SU-DHL-6 (cell line): ENCODE data around the gene CSF1R.

Experiments
- H2AFZ ChIP-seq: fragments of 200-600 bp; sonication (generic); 2 replicates; pipeline ENCODE4 v1.6.1; 2014; ENCODE audit warnings: low read depth, mild to moderate bottlenecking, moderate library complexity, mixed read lengths, antibody characterized with exemption, low read length; ENCODE audit not compliant: severe bottlenecking
- H3F3A ChIP-seq: fragments of 200-600 bp; shearing (Covaris generic); 2 replicates; pipeline ENCODE4 v1.6.0; 2016; ENCODE audit warnings: antibody characterized with exemption, mild to moderate bottlenecking; ENCODE audit not compliant: insufficient read depth
- H3K27ac ChIP-seq: fragments of 200-600 bp; sonication (generic); 2 replicates; pipeline ENCODE4 v1.5.1; 2016; ENCODE audit warnings: low read depth, mild to moderate bottlenecking, low read length, moderate library complexity, mixed read lengths
- H3K27me3 ChIP-seq: fragments of 200-600 bp; sonication (generic), shearing (Covaris generic); 2 replicates; pipeline ENCODE4 v1.6.0; 2014; ENCODE audit warnings: mild to moderate bottlenecking, low read length
- H3K36me3 ChIP-seq: fragments of 200-600 bp; sonication (generic); 2 replicates; pipeline ENCODE4 v1.6.1; 2014; ENCODE audit warnings: mild to moderate bottlenecking, low read length, mixed read lengths
- H3K4me2 ChIP-seq: fragments of 300-600, 200-600 bp; shearing (Covaris generic), sonication (generic); 2 replicates; pipeline ENCODE4 v1.6.0; 2014; ENCODE audit warnings: low read length, low read depth, mild to moderate bottlenecking; ENCODE audit not compliant: poor library complexity, severe bottlenecking
- H3K4me3 ChIP-seq: fragments of 200-600 bp; sonication (generic); 2 replicates; pipeline ENCODE4 v1.5.1; 2014; ENCODE audit warnings: antibody characterized with exemption, low read length, mild to moderate bottlenecking, mixed read lengths; ENCODE audit not compliant: insufficient read depth, poor library complexity, severe bottlenecking
- H3K79me2 ChIP-seq: fragments of 200-600 bp; sonication (generic); 2 replicates; pipeline ENCODE4 v1.6.1; 2014; ENCODE audit warnings: mild to moderate bottlenecking, low read length, moderate library complexity; ENCODE audit not compliant: insufficient read depth
- H3K9ac ChIP-seq: fragments of 200-600 bp; sonication (generic); 2 replicates; pipeline ENCODE4 v1.7.0; 2014; ENCODE audit warnings: mild to moderate bottlenecking, low read length
- H3K9me2 ChIP-seq: fragments of 200-600 bp; sonication (generic); replicated peaks from 2 replicates; pipeline ENCODE4 v1.6.1; 2014; ENCODE audit warnings: low read length; ENCODE audit not compliant: insufficient read depth
- H3K9me3 ChIP-seq: fragments of 200-600 bp; sonication (generic); 2 replicates; pipeline ENCODE4 v1.6.1; 2014; ENCODE audit warnings: low read length, mixed read lengths; ENCODE audit not compliant: insufficient read depth
- H4K20me1 ChIP-seq: fragments of 200-600 bp; sonication (generic); 2 replicates; pipeline ENCODE4 v1.6.1; 2014; ENCODE audit warnings: low read depth, mild to moderate bottlenecking, antibody characterized with exemption, low read length, moderate library complexity, mixed read lengths
- EZH2phosphoT487 ChIP-seq: fragments of 200-600 bp; sonication (generic), shearing (Covaris generic); conservative IDR thresholded peaks from 2 replicates; pipeline ENCODE4 v1.6.1; 2018; ENCODE audit warnings: mild to moderate bottlenecking, antibody characterized with exemption, low read length, moderate library complexity, mixed read lengths
- TF ChIP-seq, protein P1 (sequence below): fragments of 200-600 bp; sonication (generic); IDR thresholded peaks from one replicate; pipeline ENCODE4 v1.5.1; 2017; ENCODE audit warnings: antibody characterized with exemption, mild to moderate bottlenecking, low read length, moderate library complexity; ENCODE audit not compliant: insufficient read depth, poor library complexity, severe bottlenecking

CSF1R gene

DNA sequence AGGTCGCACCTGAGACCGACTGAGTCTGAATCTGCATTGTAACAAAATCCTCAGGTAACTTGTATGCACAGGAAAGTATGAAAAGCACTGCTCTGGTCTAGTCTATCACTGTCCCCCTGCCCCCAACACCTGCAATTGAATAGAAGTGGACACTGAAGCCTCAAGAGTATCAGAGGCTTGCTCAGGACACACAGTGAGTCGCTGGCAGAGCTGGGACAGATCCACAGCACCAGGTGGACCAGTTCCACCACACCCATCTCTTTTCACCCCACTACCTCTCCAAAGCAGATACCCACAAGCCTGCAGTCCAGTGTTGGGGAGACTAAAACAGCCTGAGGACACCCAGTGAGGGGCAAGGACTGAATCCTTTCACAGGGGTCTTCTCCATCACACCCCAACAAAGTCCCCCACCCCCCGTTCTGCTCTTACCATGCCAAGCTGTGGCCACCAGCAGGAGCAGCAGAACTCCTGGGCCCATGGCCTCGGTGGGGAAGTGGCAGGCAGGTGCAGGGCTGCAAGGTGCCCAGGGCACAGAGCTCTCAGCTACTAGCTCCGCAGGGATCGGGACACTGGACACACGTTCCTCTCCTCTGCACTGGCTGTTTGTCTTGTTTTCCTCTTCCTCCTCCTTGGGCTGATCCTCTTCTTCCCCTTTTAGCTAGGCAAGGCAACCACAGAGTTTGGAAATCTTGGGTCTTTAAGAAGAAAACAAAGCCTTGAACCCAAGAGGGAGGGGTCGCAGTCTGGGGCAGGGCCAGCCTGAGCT is at the start of gene CSF1R:
Gene CSF1R (minus strand): TSS at position 605 of the 766 bp plus-strand sequence. CDS start 127 bp downstream, at position 478.
- no peak within 1 kb of the TSS for H3K4me3 ChIP-seq
- H3K27me3 ChIP-seq = no peaks in the 10 kb centered on the region
- no peak within 1 kb of the TSS for H3K4me2 ChIP-seq
- H4K20me1 ChIP-seq = no peaks in the 10 kb centered on the region
- H3K9ac ChIP-seq = no peak within 1 kb of the TSS
- H3F3A ChIP-seq = no peaks in the 10 kb centered on the region
- no peaks in the 10 kb centered on the region for H3K79me2 ChIP-seq
- no peak within 1 kb of the TSS for H2AFZ ChIP-seq
- no peak for TF ChIP-seq EZH2phosphoT487
- TF ChIP-seq, protein P1, sequence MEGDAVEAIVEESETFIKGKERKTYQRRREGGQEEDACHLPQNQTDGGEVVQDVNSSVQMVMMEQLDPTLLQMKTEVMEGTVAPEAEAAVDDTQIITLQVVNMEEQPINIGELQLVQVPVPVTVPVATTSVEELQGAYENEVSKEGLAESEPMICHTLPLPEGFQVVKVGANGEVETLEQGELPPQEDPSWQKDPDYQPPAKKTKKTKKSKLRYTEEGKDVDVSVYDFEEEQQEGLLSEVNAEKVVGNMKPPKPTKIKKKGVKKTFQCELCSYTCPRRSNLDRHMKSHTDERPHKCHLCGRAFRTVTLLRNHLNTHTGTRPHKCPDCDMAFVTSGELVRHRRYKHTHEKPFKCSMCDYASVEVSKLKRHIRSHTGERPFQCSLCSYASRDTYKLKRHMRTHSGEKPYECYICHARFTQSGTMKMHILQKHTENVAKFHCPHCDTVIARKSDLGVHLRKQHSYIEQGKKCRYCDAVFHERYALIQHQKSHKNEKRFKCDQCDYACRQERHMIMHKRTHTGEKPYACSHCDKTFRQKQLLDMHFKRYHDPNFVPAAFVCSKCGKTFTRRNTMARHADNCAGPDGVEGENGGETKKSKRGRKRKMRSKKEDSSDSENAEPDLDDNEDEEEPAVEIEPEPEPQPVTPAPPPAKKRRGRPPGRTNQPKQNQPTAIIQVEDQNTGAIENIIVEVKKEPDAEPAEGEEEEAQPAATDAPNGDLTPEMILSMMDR = no peak
- no peaks in the 10 kb centered on the region for H3K36me3 ChIP-seq
- H3K9me3 ChIP-seq = no peaks in the 10 kb centered on the region
- no peaks in the 10 kb centered on the region for H3K9me2 ChIP-seq
- H3K27ac ChIP-seq = no peak within 1 kb of the TSS

DNA sequence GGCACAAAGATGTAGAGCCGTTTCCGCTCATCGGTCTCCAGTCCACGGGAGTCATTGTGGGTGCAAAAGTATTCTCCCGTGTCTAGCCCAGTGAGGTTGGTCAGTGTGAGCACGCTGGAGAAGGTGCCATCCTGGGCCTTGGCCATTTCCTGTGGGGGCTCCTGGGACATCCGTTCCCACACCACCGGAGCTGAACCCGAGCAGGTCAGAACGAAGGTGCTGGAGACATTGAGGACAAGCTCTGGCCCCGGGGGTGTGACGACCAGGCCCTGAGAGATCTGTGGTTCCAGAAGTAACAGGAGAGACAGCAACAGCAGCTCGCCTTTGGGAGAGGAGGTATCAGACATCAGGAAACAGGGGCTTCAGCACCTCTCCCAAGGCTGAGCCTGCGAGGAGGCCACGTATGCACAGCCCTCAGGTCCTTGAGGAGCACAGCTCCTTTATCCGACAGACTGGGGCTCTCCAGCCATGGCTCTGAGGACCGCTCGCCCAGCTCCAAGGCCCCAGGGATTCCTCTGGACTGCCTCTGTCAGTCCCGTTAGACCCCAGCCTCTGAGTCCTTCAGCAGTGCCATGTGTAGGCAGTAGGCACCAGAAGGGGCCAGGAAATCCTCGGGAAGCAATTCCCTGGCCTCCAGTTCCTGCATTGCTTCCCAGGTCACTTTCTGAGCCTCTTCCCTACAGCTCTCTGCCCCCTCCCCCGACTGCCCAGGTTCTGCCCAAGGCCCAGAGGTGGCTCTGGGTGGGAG is 49.4 kb upstream of the CSF1R start:
- TF ChIP-seq, protein P1 = no peak
- TF ChIP-seq EZH2phosphoT487 = no peak
- Histone ChIP-seq H2AFZ (no peak overlapping the region), H3K9me2 (no peaks in the 10 kb centered on the region), H3F3A (no peaks in the 10 kb centered on the region), H4K20me1 (no peaks in the 10 kb centered on the region), H3K36me3 (no peaks in the 10 kb centered on the region), H3K4me2 (no peak overlapping the region), H3K9ac (no peak overlapping the region), H3K9me3 (no peaks in the 10 kb centered on the region), H3K79me2 (no peaks in the 10 kb centered on the region), H3K27ac (no peak overlapping the region), H3K27me3 (no peaks in the 10 kb centered on the region), H3K4me3 (no peak overlapping the region)

DNA sequence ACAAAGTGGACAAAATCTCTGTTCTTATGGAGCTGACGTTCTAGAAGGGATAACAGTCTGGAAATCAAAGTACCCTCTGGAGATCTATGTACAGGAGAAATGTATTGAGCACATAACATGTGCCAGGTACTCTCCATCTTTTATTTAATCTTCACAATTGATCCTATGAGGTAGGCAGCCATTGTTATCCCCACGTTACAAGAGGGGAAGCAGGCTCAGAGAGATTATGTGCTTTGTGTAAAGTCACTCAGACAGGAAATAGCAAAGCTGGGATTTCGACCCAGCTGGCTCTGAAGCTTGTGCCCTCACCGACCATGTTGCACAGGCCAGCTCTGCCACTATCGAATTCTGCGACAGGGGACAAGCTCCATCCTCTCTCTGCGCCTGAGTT is 47.8 kb upstream of the CSF1R start:
- no peak overlapping the region for H3K9ac ChIP-seq
- no peak overlapping the region for H2AFZ ChIP-seq

More for the DNA sequence above, 47.8 kb upstream of the CSF1R start:
- Histone ChIP-seq H3K27ac (no peak overlapping the region), H3K9me2 (no peaks in the 10 kb centered on the region), H3K9me3 (no peaks in the 10 kb centered on the region), H3K79me2 (no peaks in the 10 kb centered on the region), H3F3A (no peaks in the 10 kb centered on the region), H3K4me2 (no peak overlapping the region), H3K36me3 (no peaks in the 10 kb centered on the region), H3K4me3 (no peak overlapping the region), H3K27me3 (no peaks in the 10 kb centered on the region), H4K20me1 (no peaks in the 10 kb centered on the region)
- TF ChIP-seq EZH2phosphoT487 = no peak
- TF ChIP-seq, protein P1 = no peak
